Endothelial cell of umbilical vein (primary cell): ENCODE data around the gene BPTF. TPM values are rescaled to one million over a fixed set of nuclear protein-coding genes. Genes with fewer than 3 reads are reported as not detected.

Experiments
- BruUV-seq: library from RNA; stranded (reverse); fragments of 400-500 nt; replicated peaks from 2 replicates; lab custom pipeline; 2021; lab: Mats Ljungman, UMichigan
- CTCF ChIA-PET: fragments of 300-600, 350-600 bp; sonication (Branson Sonifier 250); formaldehyde crosslinking; loops from one replicate; lab custom pipeline; 2021; ENCODE audit warnings: antibody characterized with exemption, inconsistent platforms; lab: Charles Lee
- POLR2A ChIA-PET: fragments of 300-600, 350-600 bp; sonication (Branson Sonifier 250); formaldehyde crosslinking; loops from one replicate; lab custom pipeline; 2021; ENCODE audit warnings: antibody characterized with exemption, inconsistent platforms; lab: Charles Lee
- DNase-seq: peaks from one replicate; pipeline ENCODE4 v3.0.0-alpha.2; 2011; ENCODE audit warnings: low read depth, low spot score
- FAIRE-seq: peaks from 2 replicates; lab custom pipeline; 2011; peaks lifted over from hg19 to GRCh38; lab: Jason Lieb, UNC
- H2AFZ ChIP-seq: 2 replicates; pipeline ENCODE4 v1.6.0; 2012; ENCODE audit warnings: low read depth, low read length, control low read depth, inconsistent platforms
- H3K27ac ChIP-seq: 2 replicates; pipeline ENCODE4 v1.5.1; 2011; ENCODE audit warnings: low read depth, mild to moderate bottlenecking, control low read depth, low read length, moderate library complexity; ENCODE audit not compliant: insufficient read depth
- H3K27me3 ChIP-seq, 2 experiments: 2 replicates each; pipeline versions ENCODE4 v1.6.0 to v1.6.1; 2011; ENCODE audit warnings: low read length in 2 of 2, mixed read lengths in 1 of 2; ENCODE audit not compliant: control insufficient read depth in 2 of 2, insufficient read depth in 2 of 2
- H3K36me3 ChIP-seq, 2 experiments: 2 replicates in 1 of 2; 3 replicates in 1 of 2; pipeline ENCODE4 v1.5.1; 2011; ENCODE audit warnings: low read length in 2 of 2, mild to moderate bottlenecking in 1 of 2, moderate library complexity in 1 of 2; ENCODE audit not compliant: control insufficient read depth in 2 of 2, insufficient read depth in 2 of 2; ENCODE audit errors: extremely low read depth in 1 of 2
- H3K4me1 ChIP-seq: 3 replicates; pipeline ENCODE4 v1.5.1; 2011; ENCODE audit warnings: mild to moderate bottlenecking, low read length; ENCODE audit not compliant: control insufficient read depth, insufficient read depth; ENCODE audit errors: extremely low read depth
- H3K4me2 ChIP-seq: 2 replicates; pipeline ENCODE4 v1.6.1; 2011; ENCODE audit warnings: low read length, control low read depth, mixed read lengths; ENCODE audit not compliant: insufficient read depth
- H3K4me3 ChIP-seq, 3 experiments: fragments of 200-600 bp in 1 of 3; sonication (generic), shearing (Covaris generic) in 1 of 3; replicated peaks in 1 of 3; 2 replicates each; pipeline ENCODE4 v1.5.1; 2011 to 2016; ENCODE audit warnings: control low read depth in 3 of 3, low read length in 3 of 3, mild to moderate bottlenecking in 2 of 3, inconsistent platforms in 1 of 3, low read depth in 1 of 3, moderate library complexity in 1 of 3; ENCODE audit not compliant: insufficient read depth in 1 of 3
- H3K79me2 ChIP-seq: 2 replicates; pipeline ENCODE4 v1.6.0; 2012; ENCODE audit warnings: low read length, inconsistent platforms; ENCODE audit not compliant: control insufficient read depth, insufficient read depth
- H3K9ac ChIP-seq: replicated peaks from 2 replicates; pipeline ENCODE3; 2011; ENCODE audit warnings: low read length, control low read depth; ENCODE audit not compliant: insufficient read depth; ENCODE audit errors: extremely low read depth
- H3K9me1 ChIP-seq: replicated peaks from 3 replicates; pipeline ENCODE4 v1.6.0; 2011; ENCODE audit warnings: mild to moderate bottlenecking, low read length; ENCODE audit not compliant: control insufficient read depth, insufficient read depth; ENCODE audit errors: extremely low read depth
- H3K9me3 ChIP-seq: replicated peaks from 2 replicates; pipeline ENCODE4 v1.5.1; 2012; ENCODE audit warnings: low read length, inconsistent platforms; ENCODE audit not compliant: control insufficient read depth, insufficient read depth
- H4K20me1 ChIP-seq: replicated peaks from 2 replicates; pipeline ENCODE3; 2011; ENCODE audit warnings: mild to moderate bottlenecking, low read length; ENCODE audit not compliant: control insufficient read depth, insufficient read depth; ENCODE audit errors: extremely low read depth
- FOS ChIP-seq: IDR thresholded peaks from 2 replicates; pipeline ENCODE4 v1.6.1; 2011; ENCODE audit warnings: mild to moderate bottlenecking, low read length, moderate library complexity, borderline replicate concordance; ENCODE audit not compliant: insufficient read depth
- GATA2 ChIP-seq: IDR thresholded peaks from 2 replicates; pipeline ENCODE4 v1.7.0; 2011; ENCODE audit warnings: low read depth, mild to moderate bottlenecking, moderate library complexity, mixed read lengths, low read length; ENCODE audit not compliant: insufficient read length, insufficient read depth
- JUN ChIP-seq: IDR thresholded peaks from 2 replicates; pipeline ENCODE4 v1.6.1; 2011; ENCODE audit warnings: borderline replicate concordance, low read depth; ENCODE audit not compliant: insufficient read length, insufficient read depth
- POLR2A ChIP-seq: IDR thresholded peaks from 2 replicates; pipeline ENCODE4 v1.6.1; 2012; ENCODE audit warnings: low read depth, mild to moderate bottlenecking, control low read depth, low read length
- POLR2AphosphoS5 ChIP-seq: IDR thresholded peaks from 2 replicates; pipeline ENCODE4 v1.6.1; 2012; ENCODE audit warnings: low read depth, mild to moderate bottlenecking, control low read depth, low read length, moderate library complexity; ENCODE audit not compliant: insufficient read depth
- dilution Hi-C: fragments of 300-500 bp; cut with MboI; formaldehyde crosslinking; loops from one replicate; pipeline ENCODE4 v1.15.0; 2019; ENCODE audit warnings: low sequenced_read_pairs; ENCODE audit not compliant: extremely low pct_ligation_motif_present
- intact Hi-C: fragments of 100-400 bp; cut with micrococcal nuclease; formaldehyde crosslinking; loops from one replicate; pipeline ENCODE4 v1.10.0; 2022
- polyA plus RNA-seq, 4 experiments: library from polyadenylated mRNA; depleted of rRNA in 3 of 4; stranded (reverse) in 3 of 4; unstranded in 1 of 4; fragments of >200 nt; gene quantifications; 2 replicates each; pipeline versions ENCODE4 v1.2.1 to v1.2.3, GENCODE V29; 2011 to 2012; ENCODE audit warnings: missing spikeins in 1 of 4
- total RNA-seq: library from RNA; stranded (reverse); gene quantifications from 2 replicates; pipeline ENCODE4 v1.2.3, GENCODE V29; 2021
- TF ChIP-seq, protein P1 (sequence below), 2 donors: IDR thresholded peaks; 1 replicate in 1 of 2; 2 replicates in 1 of 2; pipeline ENCODE4 v1.5.1; 2011; ENCODE audit warnings: low read length in 2 of 2, mild to moderate bottlenecking in 2 of 2, moderate library complexity in 2 of 2, control low read depth in 1 of 2, inconsistent platforms in 1 of 2, low read depth in 1 of 2; ENCODE audit not compliant: insufficient read depth in 1 of 2; ENCODE audit errors: extremely low read depth in 1 of 2

BPTF gene
- total and polyA plus RNA-seq, 2 donors (not counting 3 experiments of a cell fraction or from before 2014, with no cell fraction given), result 41.0 to 88.1 TPM

DNA sequence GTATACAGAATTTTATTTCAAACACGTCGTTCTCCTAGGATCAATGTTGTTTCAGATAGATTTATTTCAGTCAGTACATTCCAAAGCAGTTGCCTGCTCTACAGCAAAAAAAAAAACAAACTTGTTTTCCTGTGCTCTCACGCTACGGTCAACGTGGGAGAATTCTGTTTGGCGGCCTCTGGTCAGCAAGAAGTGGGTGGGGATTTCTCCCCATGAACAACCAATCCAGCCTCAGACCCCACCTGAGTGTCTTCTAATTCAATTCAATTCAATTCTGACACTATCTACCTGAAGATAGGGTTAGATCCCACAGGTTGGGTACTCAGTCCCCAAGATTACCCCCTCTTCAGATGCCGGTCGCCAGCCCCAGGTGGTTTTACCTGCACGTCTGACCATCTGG lies 148.9 kb downstream of the BPTF start:
- ChIA-PET POLR2A (no interaction called here), CTCF (no interaction called here)
- H3K4me3 ChIP-seq, result no peak overlapping the region
- H3K4me2 ChIP-seq, result no peak overlapping the region
- intact Hi-C loops (no loop called here), dilution Hi-C loops (no loop called here)
- H3K27ac ChIP-seq, result peak overlapping the region; percentile 54
- no peak overlapping the region for H2AFZ ChIP-seq
- TF ChIP-seq POLR2AphosphoS5 (no peak), FOS (no peak), JUN (no peak), GATA2 (no peak), POLR2A (no peak)
- TF ChIP-seq, protein P1, sequence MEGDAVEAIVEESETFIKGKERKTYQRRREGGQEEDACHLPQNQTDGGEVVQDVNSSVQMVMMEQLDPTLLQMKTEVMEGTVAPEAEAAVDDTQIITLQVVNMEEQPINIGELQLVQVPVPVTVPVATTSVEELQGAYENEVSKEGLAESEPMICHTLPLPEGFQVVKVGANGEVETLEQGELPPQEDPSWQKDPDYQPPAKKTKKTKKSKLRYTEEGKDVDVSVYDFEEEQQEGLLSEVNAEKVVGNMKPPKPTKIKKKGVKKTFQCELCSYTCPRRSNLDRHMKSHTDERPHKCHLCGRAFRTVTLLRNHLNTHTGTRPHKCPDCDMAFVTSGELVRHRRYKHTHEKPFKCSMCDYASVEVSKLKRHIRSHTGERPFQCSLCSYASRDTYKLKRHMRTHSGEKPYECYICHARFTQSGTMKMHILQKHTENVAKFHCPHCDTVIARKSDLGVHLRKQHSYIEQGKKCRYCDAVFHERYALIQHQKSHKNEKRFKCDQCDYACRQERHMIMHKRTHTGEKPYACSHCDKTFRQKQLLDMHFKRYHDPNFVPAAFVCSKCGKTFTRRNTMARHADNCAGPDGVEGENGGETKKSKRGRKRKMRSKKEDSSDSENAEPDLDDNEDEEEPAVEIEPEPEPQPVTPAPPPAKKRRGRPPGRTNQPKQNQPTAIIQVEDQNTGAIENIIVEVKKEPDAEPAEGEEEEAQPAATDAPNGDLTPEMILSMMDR (IDR thresholded peaks at IDR 0.05; ENCODE audit: extremely low read depth in 1 of 2, insufficient read depth in 1 of 2, low read depth in 1 of 2, low read length in 2 of 2), result no peak
- FAIRE-seq (peak; percentile 21), DNase-seq (peak; percentile 82)
- no peaks in the 10 kb centered on the region for H3K9me3 ChIP-seq
- no peaks in the 10 kb centered on the region for H3K79me2 ChIP-seq
- H3K36me3 ChIP-seq, result peaks cover 0 to 3% of the 10 kb centered on the region in 2 experiments
- H4K20me1 ChIP-seq, result no peaks in the 10 kb centered on the region
- no peaks in the 10 kb centered on the region for H3K9me1 ChIP-seq
- H3K27me3 ChIP-seq, result no peaks in the 10 kb centered on the region
- peaks cover 13% of the 10 kb centered on the region for H3K4me1 ChIP-seq
- no peak overlapping the region for H3K9ac ChIP-seq
- no TSS peak for BruUV-seq
